Mesodermal cell (in vitro differentiated cells): ENCODE measurements around the gene ZNF503.

Experiments used
- H3K27ac ChIP-seq: 2 replicates; pipeline ENCODE4 v1.7.0; 2013; ENCODE audit warnings: mild to moderate bottlenecking, low read depth, low read length, moderate library complexity; ENCODE audit not compliant: severe bottlenecking
- H3K36me3 ChIP-seq: 2 replicates; pipeline ENCODE4 v1.7.1; 2013; ENCODE audit warnings: mild to moderate bottlenecking, low read length, moderate library complexity; ENCODE audit not compliant: control insufficient read depth, insufficient read depth
- H3K4me1 ChIP-seq: one replicate; pipeline ENCODE4 v1.7.1; 2013; ENCODE audit warnings: mild to moderate bottlenecking, low read length; ENCODE audit not compliant: insufficient read depth, control insufficient read depth, poor library complexity, severe bottlenecking
- H3K4me3 ChIP-seq: 2 replicates; pipeline ENCODE4 v1.7.0; 2013; ENCODE audit warnings: low read length, control low read depth, mild to moderate bottlenecking; ENCODE audit not compliant: insufficient read depth, poor library complexity, severe bottlenecking; ENCODE audit errors: extremely low read depth
- H3K9me3 ChIP-seq: 2 replicates; pipeline ENCODE4 v1.7.1; 2013; ENCODE audit warnings: mild to moderate bottlenecking, low read length, moderate library complexity; ENCODE audit not compliant: control insufficient read depth
- WGBS, 2 experiments: methylation state at CpG; one replicate each; pipeline ENCODE4 v1.1.5; 2013; ENCODE audit warnings: missing lambda C conversion rate in 2 of 2; ENCODE audit not compliant: insufficient coverage in 2 of 2; 5-methylcytosine and 5-hydroxymethylcytosine counted together

The ZNF503 gene

GRCh38 chr10:75406462-75407223 is 5.1 kb upstream of the ZNF503 start:
- Histone ChIP-seq H3K27ac (no peak overlapping the region), H3K36me3 (no peaks in the 10 kb centered on the region), H3K4me1 (peaks cover 27% of the 10 kb centered on the region), H3K9me3 (no peaks in the 10 kb centered on the region), H3K4me3 (no peak overlapping the region)
- 10 to 11% methylated on average over 19 to 21 of the region's 29 CpGs for WGBS, 2 experiments

DNA sequence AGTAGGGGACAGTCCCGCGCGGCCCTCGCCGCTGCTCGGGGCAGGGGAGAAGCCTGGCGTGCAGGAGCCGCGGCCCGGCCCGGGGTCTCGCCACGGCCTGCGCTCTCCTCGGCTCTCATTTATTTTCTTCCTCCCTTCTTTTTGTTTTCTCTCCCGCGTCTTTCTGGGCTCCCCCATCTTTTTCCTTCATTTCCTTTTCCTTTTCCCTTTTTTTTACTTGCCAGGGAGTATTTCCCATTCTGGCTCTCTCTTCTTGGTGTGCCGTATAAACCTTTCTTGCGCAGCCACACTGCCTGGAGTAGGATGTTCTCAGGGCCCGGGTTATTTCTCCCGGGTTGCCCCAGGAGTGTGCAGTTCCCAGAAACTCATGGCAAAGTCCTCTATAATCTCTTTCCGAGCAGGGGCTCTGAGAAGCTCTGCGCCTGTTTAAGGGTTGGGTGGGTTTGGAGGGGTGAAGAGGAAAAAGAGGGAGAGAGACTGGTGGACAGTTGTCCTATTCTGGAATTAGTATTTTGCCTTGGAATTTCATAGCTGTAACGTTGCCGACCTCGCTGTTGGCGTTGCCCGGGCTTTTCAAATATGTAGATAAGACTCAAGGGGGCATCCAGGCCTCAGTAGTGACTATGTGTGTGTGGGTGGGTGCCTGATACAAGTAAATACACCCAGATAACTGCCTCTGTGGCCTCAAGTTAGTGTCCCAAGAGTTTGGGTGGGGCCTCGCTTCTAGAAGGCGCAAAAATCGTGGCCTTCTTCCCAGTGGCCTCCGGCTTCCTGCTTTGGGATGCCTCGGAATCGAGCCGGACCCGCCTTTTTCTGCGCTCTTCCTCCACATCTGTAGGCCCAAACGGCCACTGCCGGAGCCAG is 4.3 kb upstream of the ZNF503 start:
- H3K4me3 ChIP-seq = peak overlapping the region; percentile 85
- no peak overlapping the region for H3K27ac ChIP-seq
- H3K36me3 ChIP-seq = no peaks in the 10 kb centered on the region
- WGBS, 2 experiments = 3 to 6% methylated on average over 21 to 32 of the region's 39 CpGs
- H3K4me1 ChIP-seq = peaks cover 27% of the 10 kb centered on the region
- no peaks in the 10 kb centered on the region for H3K9me3 ChIP-seq

DNA sequence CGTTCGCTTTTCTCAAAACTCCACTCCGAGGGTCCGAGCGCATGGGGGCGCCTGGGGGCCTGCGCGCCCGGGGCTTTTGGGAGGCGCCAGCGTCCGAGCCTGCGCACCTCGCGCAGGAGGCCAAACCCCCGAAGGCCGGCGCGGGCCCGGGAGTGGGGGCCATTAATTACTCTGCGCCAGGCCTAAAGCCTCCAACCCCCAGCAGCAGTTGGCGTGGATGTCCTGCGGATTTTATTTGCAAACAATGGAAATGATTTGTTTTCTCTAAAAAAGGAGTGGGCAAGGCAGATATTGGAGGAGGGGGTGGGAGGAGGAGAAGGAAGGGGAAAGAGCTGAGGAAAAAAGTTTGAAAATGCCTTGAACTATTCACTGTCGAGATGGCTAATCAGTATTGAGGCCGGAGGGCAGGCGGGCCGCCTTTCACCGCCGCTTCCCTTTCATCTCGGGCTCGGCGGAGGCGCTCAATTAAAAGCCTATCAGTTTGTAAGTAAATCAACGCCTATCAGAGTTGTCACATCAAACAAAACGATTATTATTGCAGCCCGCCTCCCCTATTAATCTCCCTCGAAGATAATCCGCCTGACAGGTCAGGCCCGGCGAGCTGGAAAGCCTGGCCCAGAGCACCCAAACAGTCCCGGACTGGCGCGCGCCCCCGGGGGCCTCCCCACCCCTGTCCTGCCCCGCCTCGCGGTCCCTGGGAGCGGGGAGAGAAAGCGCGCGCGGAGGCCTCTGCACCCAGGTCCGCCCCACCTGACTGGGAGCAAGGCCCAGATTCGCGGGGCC is 3.4 kb upstream of the ZNF503 start:
- WGBS, 2 experiments = 0 to 1% methylated on average over 37 to 45 of the region's 56 CpGs
- no peaks in the 10 kb centered on the region for H3K9me3 ChIP-seq
- no peaks in the 10 kb centered on the region for H3K36me3 ChIP-seq
- peak overlapping the region; percentile 94 for H3K27ac ChIP-seq
- H3K4me1 ChIP-seq = peaks cover 27% of the 10 kb centered on the region
- peak overlapping the region; percentile 85 for H3K4me3 ChIP-seq

- Histone ChIP-seq H3K27ac (peak overlapping the region; percentile 94), H3K4me1 (peaks cover 31% of the 10 kb centered on the region), H3K9me3 (no peaks in the 10 kb centered on the region), H3K4me3 (peak overlapping the region; percentile 85), H3K36me3 (peaks cover 5% of the 10 kb centered on the region)
- WGBS, 2 experiments = 0% methylated on average over 39 to 50 of the region's 58 CpGs
Measured at GRCh38 chr10:75403939-75404814, 2.6 kb upstream of the ZNF503 start.

- H3K4me1 ChIP-seq = peaks cover 29% of the 10 kb centered on the region
- no peaks in the 10 kb centered on the region for H3K9me3 ChIP-seq
- WGBS, 2 experiments = 0% methylated on average over 32 to 38 of the region's 56 CpGs
- peak overlapping the region; percentile 94 for H3K27ac ChIP-seq
- H3K36me3 ChIP-seq = peaks cover 10% of the 10 kb centered on the region
- H3K4me3 ChIP-seq = peak overlapping the region; percentile 85
Measured at GRCh38 chr10:75403144-75403938, 1.8 kb upstream of the ZNF503 start.

GRCh38 chr10:75402486-75403143 is 1.1 kb upstream of the ZNF503 start:
- peak overlapping the region; percentile 94 for H3K27ac ChIP-seq
- peaks cover 27% of the 10 kb centered on the region for H3K4me1 ChIP-seq
- H3K36me3 ChIP-seq = peaks cover 10% of the 10 kb centered on the region
- H3K4me3 ChIP-seq = peak overlapping the region; percentile 85
- no peaks in the 10 kb centered on the region for H3K9me3 ChIP-seq
- WGBS, 2 experiments = 0 to 1% methylated on average over 39 to 42 of the region's 42 CpGs

DNA sequence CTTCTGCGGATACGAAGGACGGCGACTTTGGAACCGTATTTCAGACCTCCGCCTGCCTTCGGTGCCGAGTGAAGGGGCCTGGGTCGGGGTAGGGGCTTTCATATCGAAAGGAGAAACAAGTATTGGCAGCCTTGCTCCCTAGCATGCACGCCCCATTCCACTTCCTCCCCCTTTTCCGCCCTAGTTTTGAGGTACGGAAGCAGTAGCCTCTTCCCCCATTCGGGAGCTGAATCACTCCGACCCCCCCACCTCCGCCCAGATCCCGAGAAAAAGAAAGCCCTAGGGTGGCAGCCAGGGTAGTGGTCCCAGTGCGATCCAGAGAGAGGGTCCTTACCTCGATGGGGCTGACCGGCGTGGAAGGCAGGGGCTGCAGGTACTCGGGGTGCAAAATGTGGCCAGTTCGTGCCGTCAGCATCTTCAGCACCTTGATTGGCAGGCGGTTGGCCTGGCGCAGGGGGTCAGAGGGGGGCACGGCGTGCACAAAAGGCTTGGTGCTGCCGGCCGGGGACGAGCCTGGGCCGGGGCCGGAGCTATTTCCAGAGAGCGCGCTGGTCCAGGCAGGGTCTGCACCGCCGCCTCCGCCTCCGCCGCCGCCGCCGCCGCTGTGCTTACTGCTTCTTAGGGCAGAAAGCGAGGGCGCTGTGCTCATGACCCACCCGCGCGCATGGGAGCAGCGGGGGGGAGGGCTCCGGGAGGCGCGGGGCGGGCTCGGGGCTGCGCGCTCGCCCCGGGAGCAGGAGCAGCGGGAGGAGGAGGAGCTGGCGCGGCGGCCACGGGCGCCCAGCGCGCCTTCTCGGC is 594 bp downstream of the ZNF503 start:
- Histone ChIP-seq H3K4me3 (peak overlapping the region; percentile 85), H3K9me3 (no peaks in the 10 kb centered on the region), H3K27ac (peak overlapping the region; percentile 94), H3K36me3 (peaks cover 10% of the 10 kb centered on the region), H3K4me1 (peaks cover 28% of the 10 kb centered on the region)
- 0% methylated on average over 28 to 55 of the region's 68 CpGs for WGBS, 2 experiments

DNA sequence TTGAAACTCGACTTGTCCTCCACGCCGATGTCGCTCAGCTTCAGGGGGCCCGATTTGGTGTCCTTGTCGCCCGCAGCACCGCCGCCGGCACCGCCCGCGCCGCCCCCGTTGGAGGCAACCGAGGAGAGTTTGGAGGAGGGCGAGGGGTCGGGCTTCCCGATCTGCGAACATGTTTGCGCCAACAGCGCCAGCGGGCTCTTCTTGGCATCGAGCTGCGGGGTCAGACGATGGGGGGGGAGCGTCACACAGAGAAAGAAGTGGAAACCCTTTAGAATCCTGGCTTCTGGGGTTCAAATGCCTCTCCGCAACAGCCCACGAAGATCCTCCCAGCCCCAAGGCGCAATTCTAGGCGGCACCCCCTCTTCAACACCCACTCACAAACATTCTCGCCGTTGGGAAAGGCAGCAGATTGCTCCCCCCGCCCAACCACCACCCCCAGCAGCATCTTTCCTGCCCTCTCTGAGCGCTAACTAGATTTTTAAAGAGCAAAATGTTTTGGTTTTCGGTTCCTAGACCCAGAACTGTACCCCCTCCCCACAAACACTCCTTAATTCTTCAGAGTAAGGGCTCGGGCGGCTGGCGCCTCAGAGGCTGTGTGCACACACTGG is 1.3 kb downstream of the ZNF503 start:
- H3K27ac ChIP-seq = peak overlapping the region; percentile 94
- peak overlapping the region; percentile 85 for H3K4me3 ChIP-seq
- 1% methylated on average over 34 to 35 of the region's 39 CpGs for WGBS, 2 experiments
- no peaks in the 10 kb centered on the region for H3K9me3 ChIP-seq
- peaks cover 25% of the 10 kb centered on the region for H3K4me1 ChIP-seq
- H3K36me3 ChIP-seq = peaks cover 10% of the 10 kb centered on the region
